HG02763 (cell line): ENCODE results near the gene SFI1.
"Not testable (repeated sequence)": the region's sequence is repeated elsewhere in the genome, so short reads cannot be mapped to it uniquely, and the experiment has no call there.

ENCODE experiments used
- ATAC-seq: cut with Tn5 transposase; IDR thresholded peaks from one replicate; pipeline ENCODE4 v1.9.1; 2021; ENCODE audit warnings: mild to moderate bottlenecking, moderate library complexity; ENCODE audit not compliant: unreplicated experiment

SFI1 gene

DNA sequence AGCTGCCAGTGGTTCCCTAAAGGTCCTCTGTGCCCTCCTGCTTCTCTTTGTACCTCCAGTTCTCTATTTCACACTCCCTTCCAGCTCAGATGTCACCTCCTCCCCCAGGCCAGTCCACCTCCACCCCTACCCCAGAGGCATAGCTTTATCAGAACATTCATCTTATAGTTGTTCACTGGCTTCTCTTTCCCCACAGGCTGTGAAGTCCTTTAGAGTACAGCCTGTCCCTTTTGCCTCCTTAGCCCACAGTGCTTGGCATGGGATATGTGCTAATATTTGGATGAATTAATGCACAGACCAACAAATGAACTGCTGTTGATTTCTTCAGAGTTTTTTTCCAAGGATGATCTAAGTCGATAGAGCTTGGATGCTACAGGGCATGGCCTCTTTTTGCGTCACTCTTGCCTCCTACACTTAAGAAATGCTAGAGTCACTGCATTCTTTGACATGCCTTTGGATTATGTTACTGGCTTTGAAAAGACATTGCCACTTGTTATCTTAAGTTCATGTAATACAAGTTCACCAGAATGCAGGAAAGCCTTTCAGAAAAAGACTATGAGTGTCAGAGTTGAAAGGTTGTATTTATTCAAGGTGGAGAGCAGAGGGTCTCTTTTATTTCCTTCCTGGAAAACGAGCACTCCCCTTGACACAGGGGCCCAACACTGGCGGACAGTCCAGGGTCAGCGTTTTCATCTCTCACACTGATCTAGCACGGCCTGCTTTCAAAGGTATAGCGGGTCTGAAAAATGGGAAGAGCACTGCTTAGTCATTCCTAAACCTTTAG, 90.0 kb downstream of the SFI1 start:
- no peak for ATAC-seq

DNA sequence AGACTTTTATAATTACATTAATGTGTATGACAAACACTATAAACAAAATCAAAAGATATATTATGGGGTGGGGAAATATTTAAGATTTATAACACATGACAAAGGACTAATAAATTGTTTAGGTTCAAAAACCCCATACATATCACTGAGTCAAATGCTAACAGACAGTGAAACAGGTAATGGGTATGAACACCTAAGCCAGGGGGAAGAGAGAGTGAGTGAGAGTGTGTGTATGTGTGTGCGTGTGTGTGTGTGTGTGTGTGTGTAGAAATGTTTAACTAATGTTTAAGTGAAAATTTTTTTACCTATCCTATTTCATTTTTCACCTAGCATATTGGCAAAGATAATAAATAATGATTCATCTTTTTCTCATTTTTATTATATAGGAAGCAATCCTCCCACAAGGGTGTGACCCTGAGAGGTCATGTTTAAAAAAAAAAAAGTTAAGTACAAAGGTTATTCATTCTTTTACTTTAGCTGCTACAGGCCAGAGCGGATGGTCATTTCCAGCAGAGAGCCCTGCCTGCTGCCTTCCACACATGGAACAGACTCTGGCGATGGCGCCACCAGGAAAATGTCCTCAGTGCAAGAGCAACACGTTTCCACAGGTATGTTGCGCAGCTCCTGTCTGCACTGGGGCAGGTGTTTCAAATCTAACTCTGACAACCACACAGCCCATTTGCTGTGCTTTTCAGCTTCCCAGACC, 92.8 kb downstream of the SFI1 start:
- no peak for ATAC-seq

DNA sequence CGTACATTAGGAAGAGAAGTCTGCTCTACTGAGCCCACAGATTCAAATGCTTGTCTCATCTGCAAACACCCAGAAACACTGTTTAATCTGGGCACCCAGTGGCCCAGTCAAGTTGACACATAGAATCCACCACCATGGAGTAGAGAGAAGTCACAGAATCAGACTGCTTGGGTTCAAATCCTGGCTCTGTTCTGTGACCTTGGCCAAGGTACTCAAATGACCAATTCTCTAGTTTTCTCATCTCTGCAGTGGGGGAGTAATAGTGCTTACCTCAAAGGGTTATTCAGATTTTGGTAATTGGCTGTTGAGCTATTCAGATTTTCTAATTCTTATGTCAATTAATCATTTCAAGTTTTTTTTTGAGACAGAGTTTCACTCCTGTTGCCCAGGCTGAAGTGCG, 93.8 kb downstream of the SFI1 start:
- not testable (repeated sequence) for ATAC-seq

DNA sequence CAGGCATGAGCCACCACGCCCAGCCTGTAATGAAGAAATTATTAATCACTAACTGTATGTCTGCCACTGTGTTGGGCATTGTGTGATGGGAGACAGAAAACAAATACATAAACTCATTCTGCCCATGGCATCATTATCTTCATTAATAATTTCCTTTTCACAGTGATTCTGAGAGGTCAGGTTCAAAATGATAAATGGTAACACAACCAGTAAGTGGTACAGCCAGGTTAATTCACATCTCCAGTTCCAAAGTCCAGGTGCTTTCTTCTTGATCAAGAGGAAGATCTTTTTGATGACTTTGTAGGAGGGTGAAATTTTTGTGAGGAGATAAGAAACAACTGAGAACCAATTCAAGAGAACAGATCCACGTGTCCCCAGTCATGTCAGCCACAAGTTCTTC, 98.9 kb downstream of the SFI1 start:
- no peak for ATAC-seq

DNA sequence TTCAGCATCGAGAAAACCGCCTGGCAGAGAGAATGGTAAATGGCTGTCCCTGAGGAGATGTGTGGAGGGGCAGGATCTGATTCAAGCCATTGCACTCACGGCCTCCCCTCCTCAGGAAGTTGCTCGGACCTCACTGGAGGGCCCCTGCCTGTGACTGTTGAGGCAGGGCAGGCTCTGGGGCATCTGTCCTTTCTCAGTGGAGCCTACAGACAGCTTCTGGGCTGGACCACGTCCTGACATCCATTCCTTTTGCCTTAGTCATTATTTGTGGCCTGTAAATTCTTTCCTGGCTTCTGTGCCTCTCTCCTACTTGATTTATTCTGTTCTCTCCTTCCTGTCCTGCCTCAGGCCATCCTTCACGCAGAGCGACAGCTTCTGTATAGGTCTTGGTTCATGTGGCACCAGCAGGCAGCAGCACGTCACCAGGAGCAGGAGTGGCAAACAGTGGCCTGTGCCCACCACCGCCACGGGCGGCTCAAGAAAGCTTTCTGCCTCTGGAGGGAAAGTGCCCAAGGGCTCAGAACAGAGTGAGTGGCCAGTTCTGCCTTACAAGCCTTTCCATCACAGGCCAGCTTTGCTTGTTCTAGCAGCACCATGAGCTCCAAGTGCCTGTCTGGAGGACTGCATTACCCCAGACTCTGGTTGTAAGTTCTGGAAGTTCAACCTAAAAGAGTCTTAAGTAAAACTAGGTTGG, 106.1 kb downstream of the SFI1 start:
- ATAC-seq: no peak

DNA sequence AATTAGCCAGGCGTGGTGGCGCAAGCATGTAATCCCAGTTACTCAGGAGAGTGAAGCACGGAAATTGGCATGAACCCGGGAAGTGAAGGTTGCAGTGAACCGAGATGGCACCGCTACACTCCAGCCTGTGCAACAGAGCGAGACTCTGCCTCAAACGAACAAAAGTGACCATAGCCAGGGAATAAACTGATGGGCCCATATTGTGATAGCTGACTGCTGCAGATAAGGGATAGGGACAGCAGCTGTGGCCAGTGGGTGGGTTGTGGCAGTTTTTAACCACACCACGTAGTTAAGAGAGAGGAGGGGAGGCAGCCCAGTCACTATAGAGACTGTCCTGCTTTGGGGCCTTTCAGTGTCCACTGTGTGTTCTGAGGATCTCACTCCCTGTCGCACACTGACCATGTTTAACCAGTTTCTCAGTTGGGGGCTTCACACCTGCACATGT, 106.8 kb downstream of the SFI1 start:
- ATAC-seq: no peak

DNA sequence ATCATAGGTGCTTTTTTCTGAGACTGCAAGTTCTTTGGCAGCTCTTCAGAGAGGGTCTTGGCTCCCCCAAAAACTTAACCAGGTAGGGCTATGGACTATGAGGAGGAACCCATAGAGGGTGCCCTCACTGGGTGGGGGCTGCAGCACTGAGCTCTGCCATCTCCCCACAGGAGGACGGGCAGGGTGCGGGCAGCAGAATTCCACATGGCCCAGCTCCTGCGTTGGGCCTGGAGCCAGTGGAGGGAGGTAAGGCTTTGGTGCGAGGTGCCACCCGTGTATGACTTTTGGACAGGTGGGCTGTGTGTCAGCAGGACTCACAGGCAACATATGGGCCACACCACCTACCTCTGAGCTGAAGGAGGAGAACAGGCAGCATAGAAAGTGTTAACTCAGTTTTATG, 107.2 kb downstream of the SFI1 start:
- ATAC-seq: no peak

DNA sequence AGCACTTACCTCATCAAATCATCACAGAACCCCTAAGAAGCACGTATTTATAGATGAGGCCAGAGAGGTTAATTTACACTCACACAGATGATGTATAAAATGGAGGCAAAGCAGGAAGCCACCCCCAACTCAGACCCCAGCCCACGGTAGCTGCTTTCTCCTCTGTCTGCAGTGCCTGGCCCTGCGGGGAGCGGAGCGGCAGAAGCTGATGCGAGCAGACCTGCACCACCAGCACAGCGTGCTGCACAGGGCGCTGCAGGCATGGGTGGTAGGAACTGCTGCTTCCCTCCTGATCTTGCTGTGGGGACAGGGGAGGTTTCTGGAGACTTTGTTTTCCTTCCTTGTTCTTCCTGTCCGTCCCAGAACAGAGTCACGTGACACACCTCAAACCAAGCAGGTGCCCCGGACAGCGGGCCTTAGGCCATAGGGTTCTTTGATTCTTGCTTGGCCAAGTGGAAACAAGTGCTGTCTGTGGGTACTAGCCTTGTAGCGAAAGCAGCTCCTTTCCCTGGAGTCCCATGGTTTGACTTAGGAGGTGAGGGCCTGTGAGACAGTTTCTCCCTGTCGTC, 107.9 kb downstream of the SFI1 start:
- ATAC-seq: no peak

DNA sequence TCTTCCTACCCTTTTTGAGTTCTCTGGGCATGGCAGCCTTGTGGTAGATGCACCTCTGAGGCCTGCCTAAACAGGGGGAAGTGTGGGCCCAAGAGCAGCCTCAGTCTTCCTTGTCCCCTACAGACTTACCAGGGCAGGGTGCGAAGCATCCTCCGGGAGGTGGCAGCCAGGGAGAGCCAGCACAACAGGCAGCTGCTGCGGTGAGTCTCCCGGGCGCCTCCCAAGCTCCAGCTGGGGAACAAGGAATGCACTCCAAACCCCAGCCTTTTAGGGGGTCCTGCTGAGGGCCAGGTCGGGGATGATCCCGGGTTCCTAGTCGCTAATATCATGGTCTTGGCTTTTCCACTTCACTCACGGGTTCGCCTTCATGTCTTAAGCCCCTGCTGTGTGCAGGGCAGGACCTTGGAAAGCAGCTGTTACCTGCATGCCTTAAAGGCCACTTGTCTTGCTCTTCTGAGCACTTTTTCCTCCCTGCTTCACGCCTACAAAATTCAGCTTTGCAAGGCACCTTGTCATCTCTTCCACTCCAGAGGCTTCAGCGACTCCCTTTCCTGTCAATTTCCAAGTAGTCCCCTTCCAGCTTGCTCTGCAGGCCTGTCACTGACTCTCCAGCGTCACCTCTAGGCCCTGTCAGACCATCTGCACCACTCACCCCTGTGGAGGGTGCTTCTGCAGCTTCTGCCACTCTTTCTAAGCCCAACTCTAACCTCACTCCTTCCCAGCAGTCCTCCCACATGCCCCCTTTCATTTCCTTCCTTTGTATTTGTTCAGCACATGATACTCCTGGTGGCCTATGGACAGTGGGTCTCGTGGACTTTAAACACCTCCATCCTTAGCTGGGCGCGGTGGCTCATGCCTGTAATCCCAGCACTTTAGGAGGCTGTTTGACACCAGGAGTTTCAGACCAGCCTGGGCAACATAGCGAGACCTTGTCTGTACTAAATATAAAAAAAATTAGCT, 108.7 kb downstream of the SFI1 start:
- ATAC-seq: no peak

DNA sequence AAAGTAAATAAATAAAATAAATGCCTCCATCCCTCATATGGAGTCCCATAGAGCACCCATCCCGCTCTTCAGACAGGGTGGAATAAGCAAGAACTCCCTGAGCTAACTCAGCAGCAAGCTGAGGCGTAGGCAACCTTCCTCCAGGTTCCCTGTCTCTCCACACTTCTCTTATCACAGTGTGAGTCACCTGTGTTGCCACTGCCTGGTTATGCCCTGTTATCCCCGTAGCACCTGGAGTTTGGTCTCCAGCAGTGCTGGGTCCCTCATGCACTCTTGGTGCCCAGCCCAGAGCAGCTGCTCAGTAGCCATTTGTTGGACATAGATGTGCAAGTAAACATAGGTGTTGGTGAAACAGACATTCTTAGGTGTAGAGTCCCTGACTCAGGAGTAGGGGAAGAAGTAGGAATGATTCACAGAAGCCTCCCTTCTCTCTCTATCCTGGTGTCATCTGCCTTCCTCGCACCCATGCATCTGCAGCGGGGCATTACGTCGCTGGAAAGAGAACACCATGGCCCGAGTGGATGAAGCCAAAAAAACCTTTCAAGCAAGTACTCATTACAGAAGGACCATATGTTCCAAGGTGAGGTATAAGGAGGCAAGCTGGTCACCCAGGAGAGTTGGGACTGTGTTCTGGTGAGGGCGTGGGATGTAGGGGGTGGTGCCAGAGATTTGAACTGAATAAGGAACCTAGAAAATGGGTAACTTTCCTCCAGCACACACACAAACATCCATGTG, 109.7 kb downstream of the SFI1 start:
- no peak for ATAC-seq

DNA sequence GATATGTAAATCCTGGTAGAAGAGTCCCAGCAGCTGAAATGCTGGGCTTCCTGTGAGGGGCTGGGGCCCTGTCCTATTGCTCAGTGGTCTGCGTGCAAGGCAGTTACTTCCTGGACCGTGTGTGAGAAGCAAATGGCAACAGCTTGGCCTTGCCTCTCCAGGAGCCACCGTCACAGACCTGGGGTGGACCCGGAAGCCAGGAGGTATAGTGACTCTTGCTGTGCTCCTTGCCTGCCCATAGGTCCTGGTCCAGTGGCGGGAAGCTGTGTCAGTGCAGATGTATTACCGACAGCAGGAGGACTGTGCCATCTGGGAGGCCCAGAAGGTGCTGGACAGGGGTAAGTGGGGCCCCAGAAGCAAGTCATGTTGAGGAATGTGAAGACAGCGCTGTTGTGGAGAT, 111.4 kb downstream of the SFI1 start:
- ATAC-seq: no peak

DNA sequence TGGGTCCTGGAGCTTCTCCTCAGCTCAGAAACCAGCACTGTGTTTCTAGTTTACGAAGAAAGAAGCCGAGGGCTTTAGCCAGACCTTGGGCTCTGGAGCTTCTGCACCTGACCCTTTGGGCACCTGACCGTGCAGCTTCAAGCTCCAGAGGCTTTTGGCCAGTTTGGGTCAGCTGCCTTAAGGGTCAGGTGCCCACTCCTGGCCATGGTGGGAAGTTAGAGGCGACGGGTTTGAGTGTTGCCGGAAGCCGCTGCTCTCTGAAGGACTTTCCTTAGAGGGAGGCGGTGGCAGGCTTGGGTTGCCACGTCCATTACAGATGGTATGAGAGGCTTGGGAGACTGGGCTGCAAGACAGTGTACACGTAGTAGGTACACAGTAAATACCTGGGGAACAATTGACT, 113.4 kb downstream of the SFI1 start:
- no peak for ATAC-seq

DNA sequence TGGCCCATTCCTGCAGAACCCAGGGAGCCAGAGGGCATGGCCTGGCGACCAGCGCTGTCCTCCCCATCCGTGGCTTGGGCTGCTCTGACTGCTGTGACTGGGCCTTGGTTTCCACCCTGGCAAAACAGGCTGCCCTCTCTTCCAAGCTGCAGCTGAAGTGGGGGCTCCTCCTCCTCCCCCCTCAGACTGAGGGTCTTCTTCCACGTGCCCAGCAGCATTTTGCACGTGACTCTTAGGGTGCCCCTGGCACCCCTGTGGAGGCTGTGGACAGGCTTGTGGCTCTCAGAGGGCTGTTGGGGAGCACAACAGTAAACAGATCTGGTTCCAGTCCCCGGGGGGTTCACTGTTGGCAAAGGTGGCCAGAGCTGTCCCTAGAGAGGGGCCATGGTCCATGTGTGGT, 114.3 kb downstream of the SFI1 start:
- ATAC-seq: no peak

DNA sequence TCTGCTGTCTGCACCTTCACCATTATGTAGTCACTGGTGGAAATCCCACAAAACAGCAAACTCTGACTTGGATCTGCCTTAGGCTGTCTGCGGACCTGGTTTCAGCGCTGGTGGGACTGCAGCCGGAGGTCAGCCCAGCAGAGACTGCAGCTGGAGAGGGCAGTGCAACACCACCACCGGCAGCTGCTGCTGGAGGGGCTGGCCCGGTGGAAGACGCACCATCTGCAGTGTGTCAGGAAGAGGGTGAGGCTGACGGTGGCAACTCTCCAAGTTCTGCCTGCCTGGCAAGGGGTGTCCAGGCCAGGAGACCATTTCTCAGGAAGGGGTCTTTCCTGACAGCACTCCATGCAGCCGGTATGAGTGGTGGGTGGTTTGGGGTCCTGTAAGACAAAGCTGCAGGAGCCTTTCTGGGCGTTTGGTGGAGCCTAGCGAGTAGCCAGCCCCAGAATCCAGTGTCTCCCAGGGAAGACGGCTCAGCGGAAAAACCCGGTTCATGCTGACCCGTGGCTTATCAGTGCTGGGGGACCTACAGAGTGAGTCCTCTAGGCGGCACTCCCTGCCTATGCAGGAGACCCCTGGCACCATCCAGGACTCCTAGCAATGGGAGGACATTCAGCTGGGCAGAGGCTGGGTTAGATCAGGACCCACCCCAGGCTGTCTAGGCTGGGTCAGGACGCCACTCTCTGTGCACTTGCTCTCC, 114.9 kb downstream of the SFI1 start:
- ATAC-seq: no peak

DNA sequence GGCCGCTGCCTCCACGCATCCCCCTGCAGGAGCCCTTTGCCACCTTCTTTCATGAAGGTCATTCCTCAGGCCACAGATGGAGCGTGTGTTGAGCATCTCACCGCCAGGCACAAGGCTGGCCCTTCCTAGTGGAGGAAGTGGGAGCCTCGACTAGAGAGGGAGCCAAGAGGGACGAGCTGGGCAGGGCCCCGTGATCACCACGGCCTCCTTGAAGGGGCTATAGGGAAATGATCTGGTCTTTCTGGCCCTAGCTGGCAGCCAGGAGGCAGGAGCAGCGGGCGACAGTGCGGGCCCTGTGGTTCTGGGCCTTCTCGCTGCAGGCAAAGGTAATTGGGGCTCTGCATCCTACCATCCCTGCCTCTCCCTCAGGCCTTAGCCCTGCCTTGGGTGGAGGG, 116.6 kb downstream of the SFI1 start:
- no peak for ATAC-seq

DNA sequence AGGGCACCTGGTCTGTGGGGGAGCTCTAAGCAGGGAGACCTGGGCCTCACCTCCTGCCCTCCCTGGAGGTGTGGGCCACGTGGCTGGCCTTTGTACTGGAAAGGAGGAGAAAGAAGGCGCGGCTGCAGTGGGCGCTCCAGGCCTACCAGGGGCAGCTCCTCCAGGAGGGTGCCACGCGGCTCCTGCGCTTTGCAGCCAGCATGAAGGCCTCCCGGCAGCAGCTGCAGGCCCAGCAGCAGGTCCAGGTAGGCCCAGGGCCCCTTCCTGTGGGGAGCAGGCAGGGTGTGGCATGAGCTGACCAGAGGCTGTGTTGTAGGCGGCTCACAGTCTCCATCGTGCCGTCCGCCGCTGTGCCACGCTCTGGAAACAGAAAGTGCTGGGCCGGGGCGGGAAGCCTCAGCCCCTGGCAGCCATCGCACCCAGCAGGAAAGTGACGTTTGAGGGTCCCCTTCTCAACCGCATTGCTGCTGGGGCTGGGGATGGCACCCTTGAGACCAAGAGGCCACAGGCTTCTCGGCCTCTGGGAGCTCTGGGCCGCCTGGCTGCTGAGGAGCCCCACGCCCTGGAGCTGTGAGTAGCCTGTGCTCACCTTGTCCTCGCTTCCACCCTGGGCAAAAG, 117.1 kb downstream of the SFI1 start:
- ATAC-seq: no peak

DNA sequence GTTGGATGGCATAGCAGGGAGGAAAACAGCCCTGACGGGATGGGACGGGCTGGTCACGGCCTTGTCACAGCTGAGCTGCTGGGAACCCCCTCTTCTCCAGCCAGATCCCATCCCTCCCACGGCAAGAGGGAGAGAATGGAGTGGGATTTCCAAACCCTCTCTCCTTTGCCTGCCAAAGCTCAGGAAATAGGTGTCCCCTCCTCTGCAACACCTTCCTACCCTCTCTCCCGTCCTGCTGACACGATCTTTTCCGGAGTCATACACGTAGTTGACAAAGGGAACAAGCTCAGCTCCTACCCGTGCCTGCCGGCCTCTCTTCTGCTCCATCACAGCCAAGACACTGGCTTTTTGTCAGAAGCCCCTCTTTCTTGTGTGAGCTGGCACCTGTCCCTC, 117.6 kb downstream of the SFI1 start:
- ATAC-seq: no peak

DNA sequence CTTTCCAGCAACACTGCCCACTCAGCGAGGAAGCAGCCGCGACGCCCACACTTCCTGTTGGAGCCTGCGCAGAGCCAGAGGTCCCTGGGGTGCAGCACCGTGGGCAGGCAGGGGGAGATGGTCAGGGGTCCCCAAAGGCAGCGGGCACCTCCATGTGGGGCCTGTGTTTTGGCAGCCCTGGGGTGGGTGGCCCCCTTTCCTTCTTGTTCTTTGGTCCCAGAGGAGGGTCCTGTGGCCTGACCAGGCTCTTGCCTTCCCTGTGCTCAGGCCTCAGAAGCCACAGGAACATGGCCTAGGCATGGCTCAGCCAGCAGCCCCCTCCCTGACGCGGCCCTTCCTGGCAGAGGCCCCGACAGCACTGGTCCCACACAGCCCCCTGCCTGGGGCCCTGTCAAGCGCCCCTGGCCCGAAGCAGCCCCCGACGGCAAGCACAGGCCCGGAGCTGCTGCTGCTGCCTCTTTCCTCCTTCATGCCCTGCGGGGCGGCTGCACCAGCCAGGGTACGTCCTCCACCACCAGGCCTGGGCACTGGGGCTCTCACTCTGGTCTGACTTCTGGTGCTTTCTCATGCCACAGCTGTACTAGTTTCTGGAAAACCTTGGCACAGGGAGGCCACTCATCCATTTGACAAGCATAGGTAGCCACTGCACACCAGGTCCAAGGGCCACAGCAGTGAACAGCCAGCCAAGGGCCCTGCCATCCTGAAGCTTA, 118.6 kb downstream of the SFI1 start:
- ATAC-seq: no peak
